GM12872 (cell line): ENCODE data around the gene DSCAM.

Source experiments
- TF ChIP-seq, protein P1 (sequence below): IDR thresholded peaks from 3 replicates; pipeline ENCODE4 v1.5.1; 2011; ENCODE audit warnings: low read depth, mild to moderate bottlenecking, low read length, moderate library complexity; ENCODE audit not compliant: insufficient read depth

Gene DSCAM

DNA sequence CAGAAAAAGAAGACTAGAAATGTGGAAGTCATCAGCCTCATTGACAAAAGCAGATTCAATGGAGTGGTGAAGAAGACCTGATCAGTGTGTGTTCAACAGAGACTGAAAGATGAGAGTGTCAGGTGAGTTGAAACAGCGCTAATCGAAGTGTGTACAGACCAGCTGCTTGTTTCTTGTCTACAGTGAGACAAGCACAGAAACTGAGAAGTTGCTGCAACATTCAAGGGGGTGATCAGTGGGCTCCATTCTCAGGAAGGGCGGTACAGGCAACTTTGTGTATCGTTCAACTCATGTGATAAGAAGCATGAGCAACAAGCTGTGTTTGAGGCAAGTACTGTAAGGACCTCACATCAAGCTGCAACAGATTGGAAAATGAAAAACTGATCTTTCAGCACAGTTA, 19.4 kb downstream of the DSCAM start:
- TF ChIP-seq, protein P1, sequence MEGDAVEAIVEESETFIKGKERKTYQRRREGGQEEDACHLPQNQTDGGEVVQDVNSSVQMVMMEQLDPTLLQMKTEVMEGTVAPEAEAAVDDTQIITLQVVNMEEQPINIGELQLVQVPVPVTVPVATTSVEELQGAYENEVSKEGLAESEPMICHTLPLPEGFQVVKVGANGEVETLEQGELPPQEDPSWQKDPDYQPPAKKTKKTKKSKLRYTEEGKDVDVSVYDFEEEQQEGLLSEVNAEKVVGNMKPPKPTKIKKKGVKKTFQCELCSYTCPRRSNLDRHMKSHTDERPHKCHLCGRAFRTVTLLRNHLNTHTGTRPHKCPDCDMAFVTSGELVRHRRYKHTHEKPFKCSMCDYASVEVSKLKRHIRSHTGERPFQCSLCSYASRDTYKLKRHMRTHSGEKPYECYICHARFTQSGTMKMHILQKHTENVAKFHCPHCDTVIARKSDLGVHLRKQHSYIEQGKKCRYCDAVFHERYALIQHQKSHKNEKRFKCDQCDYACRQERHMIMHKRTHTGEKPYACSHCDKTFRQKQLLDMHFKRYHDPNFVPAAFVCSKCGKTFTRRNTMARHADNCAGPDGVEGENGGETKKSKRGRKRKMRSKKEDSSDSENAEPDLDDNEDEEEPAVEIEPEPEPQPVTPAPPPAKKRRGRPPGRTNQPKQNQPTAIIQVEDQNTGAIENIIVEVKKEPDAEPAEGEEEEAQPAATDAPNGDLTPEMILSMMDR = no peak

- TF ChIP-seq, protein P1 = no peak
These were observed 27.7 kb downstream of the DSCAM start for GRCh38 chr21:40819071-40819900.

- TF ChIP-seq, protein P1 = no peak
These were observed 33.0 kb downstream of the DSCAM start for GRCh38 chr21:40813918-40814317.

- TF ChIP-seq, protein P1 = no peak
These were observed 37.2 kb downstream of the DSCAM start for GRCh38 chr21:40809673-40810197.

DNA sequence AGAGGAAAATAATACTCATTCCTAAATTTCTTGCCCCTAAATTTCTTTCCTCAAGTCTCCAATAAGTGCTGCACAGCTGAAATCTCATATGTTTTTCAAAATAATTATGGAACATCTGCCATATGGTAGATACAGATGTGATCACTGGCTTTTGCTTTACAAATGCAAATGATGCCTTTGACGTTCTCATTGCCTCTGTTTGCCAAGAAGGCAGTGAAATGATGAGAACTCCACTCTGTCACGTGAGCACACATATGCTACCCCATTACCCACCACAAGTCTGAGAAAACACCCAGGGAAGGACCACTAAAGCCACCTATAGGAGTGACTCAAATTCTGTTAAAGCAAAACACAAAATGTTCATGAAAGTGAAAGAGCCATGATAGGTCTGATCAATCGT, 43.9 kb downstream of the DSCAM start:
- TF ChIP-seq, protein P1 = no peak

DNA sequence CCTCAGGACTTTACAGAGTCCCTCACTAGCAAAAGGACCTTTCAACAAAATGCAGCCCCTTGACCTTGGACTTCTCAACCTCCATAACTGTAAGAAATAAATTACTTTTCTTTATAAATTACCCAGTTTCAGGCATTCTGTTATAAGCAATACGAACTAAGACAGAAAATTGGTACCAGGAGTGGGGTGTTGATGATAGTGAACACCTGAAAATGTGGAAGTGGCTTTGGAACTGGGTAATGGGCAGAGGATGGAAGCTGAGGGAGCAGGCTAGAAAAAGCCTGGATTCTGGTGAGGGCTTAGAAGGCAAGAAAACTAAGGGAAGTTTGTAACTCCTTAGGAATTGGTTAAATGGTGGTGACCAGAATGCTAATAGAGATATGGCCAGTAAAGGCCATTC, 46.8 kb downstream of the DSCAM start:
- TF ChIP-seq, protein P1 = no peak

GRCh38 chr21:40797891-40798290, 49.1 kb downstream of the DSCAM start:
- TF ChIP-seq, protein P1 = no peak
